ENCODE results near the gene C19orf85. TPM values are rescaled to one million over a fixed set of nuclear protein-coding genes. Genes with fewer than 3 reads are reported as not detected.

Gene C19orf85
- total RNA-seq, 1 experiment from 2014 or later: not detected

DNA sequence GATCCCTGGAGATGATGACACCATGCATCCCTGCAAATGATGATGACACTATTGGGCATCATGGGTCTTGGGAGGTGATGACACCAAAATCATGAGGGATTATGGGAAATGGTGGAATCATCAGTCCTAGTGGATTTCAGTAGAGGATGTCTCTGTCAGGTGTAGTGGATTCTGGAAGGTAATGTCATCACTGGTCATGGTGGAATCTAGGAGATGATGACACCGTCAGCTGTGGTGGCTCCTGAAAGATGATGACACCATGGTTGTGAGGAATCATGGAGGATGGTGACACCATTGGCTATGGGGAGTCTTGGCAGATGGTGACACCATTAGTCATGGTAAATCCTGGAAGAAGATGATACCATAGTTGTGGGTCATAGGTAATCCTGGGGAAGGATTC lies 33.4 kb downstream of the C19orf85 start:
- ChIA-PET CTCF (no interaction called here), POLR2A (no interaction called here)
- no peaks in the 10 kb centered on the region for H3K36me3 ChIP-seq (ENCODE audit: control insufficient read depth, insufficient read depth, low read length)
- no peaks in the 10 kb centered on the region for H3K9me3 ChIP-seq (ENCODE audit: control insufficient read depth, insufficient read depth, low read depth, low read length)
- intact Hi-C loops (cut with micrococcal nuclease; ENCODE audit: unreplicated experiment) (no loop called here), in situ Hi-C loops (cut with HindIII; ENCODE audit: low pct_unique_long_range_greater_than_20kb, low sequenced_read_pairs) (no loop called here)
- no peak for ATAC-seq
- BruUV-seq (replicated peaks): no TSS peak
- H3K27ac ChIP-seq (ENCODE audit: low read length): no peak overlapping the region
- TF ChIP-seq, protein P1, sequence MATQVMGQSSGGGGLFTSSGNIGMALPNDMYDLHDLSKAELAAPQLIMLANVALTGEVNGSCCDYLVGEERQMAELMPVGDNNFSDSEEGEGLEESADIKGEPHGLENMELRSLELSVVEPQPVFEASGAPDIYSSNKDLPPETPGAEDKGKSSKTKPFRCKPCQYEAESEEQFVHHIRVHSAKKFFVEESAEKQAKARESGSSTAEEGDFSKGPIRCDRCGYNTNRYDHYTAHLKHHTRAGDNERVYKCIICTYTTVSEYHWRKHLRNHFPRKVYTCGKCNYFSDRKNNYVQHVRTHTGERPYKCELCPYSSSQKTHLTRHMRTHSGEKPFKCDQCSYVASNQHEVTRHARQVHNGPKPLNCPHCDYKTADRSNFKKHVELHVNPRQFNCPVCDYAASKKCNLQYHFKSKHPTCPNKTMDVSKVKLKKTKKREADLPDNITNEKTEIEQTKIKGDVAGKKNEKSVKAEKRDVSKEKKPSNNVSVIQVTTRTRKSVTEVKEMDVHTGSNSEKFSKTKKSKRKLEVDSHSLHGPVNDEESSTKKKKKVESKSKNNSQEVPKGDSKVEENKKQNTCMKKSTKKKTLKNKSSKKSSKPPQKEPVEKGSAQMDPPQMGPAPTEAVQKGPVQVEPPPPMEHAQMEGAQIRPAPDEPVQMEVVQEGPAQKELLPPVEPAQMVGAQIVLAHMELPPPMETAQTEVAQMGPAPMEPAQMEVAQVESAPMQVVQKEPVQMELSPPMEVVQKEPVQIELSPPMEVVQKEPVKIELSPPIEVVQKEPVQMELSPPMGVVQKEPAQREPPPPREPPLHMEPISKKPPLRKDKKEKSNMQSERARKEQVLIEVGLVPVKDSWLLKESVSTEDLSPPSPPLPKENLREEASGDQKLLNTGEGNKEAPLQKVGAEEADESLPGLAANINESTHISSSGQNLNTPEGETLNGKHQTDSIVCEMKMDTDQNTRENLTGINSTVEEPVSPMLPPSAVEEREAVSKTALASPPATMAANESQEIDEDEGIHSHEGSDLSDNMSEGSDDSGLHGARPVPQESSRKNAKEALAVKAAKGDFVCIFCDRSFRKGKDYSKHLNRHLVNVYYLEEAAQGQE (IDR thresholded peaks at IDR 0.05; ENCODE audit: insufficient read depth in 1 of 2, low read depth in 2 of 2, low read length in 1 of 2): no peak
- TF ChIP-seq POLR2AphosphoS5 (IDR thresholded peaks at IDR 0.05; ENCODE audit: low read depth, low read length) (no peak), TCF7L2 (IDR thresholded peaks at IDR 0.05; ENCODE audit: low read depth, low read length) (no peak), SIN3A (IDR thresholded peaks at IDR 0.05; ENCODE audit: borderline replicate concordance, insufficient read depth, low read depth, low read length) (no peak)
- TF ChIP-seq, protein P2, sequence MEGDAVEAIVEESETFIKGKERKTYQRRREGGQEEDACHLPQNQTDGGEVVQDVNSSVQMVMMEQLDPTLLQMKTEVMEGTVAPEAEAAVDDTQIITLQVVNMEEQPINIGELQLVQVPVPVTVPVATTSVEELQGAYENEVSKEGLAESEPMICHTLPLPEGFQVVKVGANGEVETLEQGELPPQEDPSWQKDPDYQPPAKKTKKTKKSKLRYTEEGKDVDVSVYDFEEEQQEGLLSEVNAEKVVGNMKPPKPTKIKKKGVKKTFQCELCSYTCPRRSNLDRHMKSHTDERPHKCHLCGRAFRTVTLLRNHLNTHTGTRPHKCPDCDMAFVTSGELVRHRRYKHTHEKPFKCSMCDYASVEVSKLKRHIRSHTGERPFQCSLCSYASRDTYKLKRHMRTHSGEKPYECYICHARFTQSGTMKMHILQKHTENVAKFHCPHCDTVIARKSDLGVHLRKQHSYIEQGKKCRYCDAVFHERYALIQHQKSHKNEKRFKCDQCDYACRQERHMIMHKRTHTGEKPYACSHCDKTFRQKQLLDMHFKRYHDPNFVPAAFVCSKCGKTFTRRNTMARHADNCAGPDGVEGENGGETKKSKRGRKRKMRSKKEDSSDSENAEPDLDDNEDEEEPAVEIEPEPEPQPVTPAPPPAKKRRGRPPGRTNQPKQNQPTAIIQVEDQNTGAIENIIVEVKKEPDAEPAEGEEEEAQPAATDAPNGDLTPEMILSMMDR (IDR thresholded peaks at IDR 0.05): no peak
- no peaks in the 10 kb centered on the region for H3K27me3 ChIP-seq (ENCODE audit: control insufficient read depth, insufficient read depth, low read length)
- H3K4me1 ChIP-seq (ENCODE audit: control insufficient read depth, insufficient read depth, low read length): no peaks in the 10 kb centered on the region
- H3K4me3 ChIP-seq (ENCODE audit: low read depth in 2 of 2, low read length in 2 of 2): no peak overlapping the region
- no peak for DNase-seq (ENCODE audit: low read depth, low spot score)

DNA sequence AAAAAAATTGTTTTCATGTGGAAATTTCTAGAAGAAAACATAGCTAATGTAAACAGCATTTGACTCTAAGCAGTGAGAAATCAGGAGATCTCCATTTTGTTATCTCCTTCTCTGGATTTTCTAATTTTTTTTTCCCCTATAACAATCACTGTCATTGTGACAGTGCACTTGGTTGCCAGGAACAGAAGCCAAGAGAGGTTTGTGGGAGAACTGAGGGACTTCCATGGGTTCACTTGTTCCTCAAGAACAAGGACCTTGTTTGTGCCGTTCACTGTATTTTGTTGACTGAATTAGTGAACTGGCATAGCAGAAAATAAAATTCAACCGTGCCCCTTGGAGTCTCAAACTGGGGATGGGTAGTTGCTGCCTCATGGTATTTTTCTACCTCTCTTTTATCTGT lies 38.5 kb downstream of the C19orf85 start:
- DNase-seq (ENCODE audit: low read depth, low spot score) (no peak), ATAC-seq (no peak)
- Histone ChIP-seq H3K4me3 (ENCODE audit: low read depth in 2 of 2, low read length in 2 of 2) (no peak overlapping the region), H3K36me3 (ENCODE audit: control insufficient read depth, insufficient read depth, low read length) (no peaks in the 10 kb centered on the region), H3K27ac (ENCODE audit: low read length) (no peak overlapping the region), H3K4me1 (ENCODE audit: control insufficient read depth, insufficient read depth, low read length) (no peaks in the 10 kb centered on the region), H3K27me3 (ENCODE audit: control insufficient read depth, insufficient read depth, low read length) (no peaks in the 10 kb centered on the region), H3K9me3 (ENCODE audit: control insufficient read depth, insufficient read depth, low read depth, low read length) (no peaks in the 10 kb centered on the region)
- intact Hi-C loops (cut with micrococcal nuclease; ENCODE audit: unreplicated experiment) (loop anchor here (10.0 kb wide), 1 partner anchor 281 kb away; the partner anchor contains the start of gene TNNT1), in situ Hi-C loops (cut with HindIII; ENCODE audit: low pct_unique_long_range_greater_than_20kb, low sequenced_read_pairs) (no loop called here)
- BruUV-seq (replicated peaks): no TSS peak
- POLR2A ChIA-PET: interaction anchor here (0.6 kb wide), 2 partner anchors 174 to 1324 kb away, joined by 3 to 4 read pairs; no protein-coding TSS in a partner anchor
- TF ChIP-seq, protein P2 (IDR thresholded peaks at IDR 0.05): no peak
- TF ChIP-seq TCF7L2 (IDR thresholded peaks at IDR 0.05; ENCODE audit: low read depth, low read length) (no peak), SIN3A (IDR thresholded peaks at IDR 0.05; ENCODE audit: borderline replicate concordance, insufficient read depth, low read depth, low read length) (no peak), POLR2AphosphoS5 (IDR thresholded peaks at IDR 0.05; ENCODE audit: low read depth, low read length) (no peak)
- TF ChIP-seq, protein P1 (IDR thresholded peaks at IDR 0.05; ENCODE audit: insufficient read depth in 1 of 2, low read depth in 2 of 2, low read length in 1 of 2): no peak
- CTCF ChIA-PET: no interaction called here
